H1 (cell line): ENCODE measurements around the gene TAOK2. TPM values are rescaled to one million over a fixed set of nuclear protein-coding genes. Genes with fewer than 3 reads are reported as not detected.

Source experiments
- CTCF ChIA-PET: fragments of 300-600 bp; sonication (Branson Sonifier 250); formaldehyde crosslinking; loops from one replicate; lab custom pipeline; 2021; ENCODE audit not compliant: partially characterized antibody; lab: Charles Lee
- POLR2A ChIA-PET: fragments of 300-600 bp; sonication (Branson Sonifier 250); formaldehyde crosslinking; loops from one replicate; lab custom pipeline; 2021; ENCODE audit warnings: inconsistent platforms; ENCODE audit not compliant: partially characterized antibody; lab: Charles Lee
- DNase-seq, 2 experiments: peaks; one replicate each; pipeline versions ENCODE4 v3.0.0 to v3.0.0-alpha.2; 2010 to 2022; ENCODE audit warnings: low spot score in 2 of 2, low read depth in 1 of 2, mixed read lengths in 1 of 2
- FAIRE-seq: peaks from 2 replicates; lab custom pipeline; 2011; peaks lifted over from hg19 to GRCh38; lab: Jason Lieb, UNC
- H2AFZ ChIP-seq: 2 replicates; pipeline ENCODE4 v1.8.1; 2012; ENCODE audit warnings: low read length, inconsistent platforms
- H2AK5ac ChIP-seq: 2 replicates; pipeline ENCODE4 v1.6.1; 2013; ENCODE audit warnings: low read depth, low read length
- H2BK120ac ChIP-seq: replicated peaks from 2 replicates; pipeline ENCODE3; 2013; ENCODE audit warnings: low read depth, low read length, inconsistent platforms
- H2BK12ac ChIP-seq: 2 replicates; pipeline ENCODE4 v1.6.1; 2013; ENCODE audit warnings: low read depth, low read length
- H2BK15ac ChIP-seq: 2 replicates; pipeline ENCODE4 v1.6.1; 2013; ENCODE audit warnings: low read length
- H2BK20ac ChIP-seq: 2 replicates; pipeline ENCODE4 v1.6.1; 2013; ENCODE audit warnings: low read length
- H2BK5ac ChIP-seq: 2 replicates; pipeline ENCODE4 v1.6.1; 2013; ENCODE audit warnings: low read depth, low read length
- H3K14ac ChIP-seq: 2 replicates; pipeline ENCODE4 v1.6.1; 2013; ENCODE audit warnings: inconsistent platforms; ENCODE audit not compliant: insufficient read length
- H3K18ac ChIP-seq: 2 replicates; pipeline ENCODE4 v1.6.1; 2013; ENCODE audit warnings: low read length; ENCODE audit errors: extremely low read depth
- H3K23ac ChIP-seq: 2 replicates; pipeline ENCODE4 v1.6.1; 2013; ENCODE audit warnings: inconsistent platforms; ENCODE audit not compliant: insufficient read length
- H3K23me2 ChIP-seq: 2 replicates; pipeline ENCODE4 v1.6.1; 2013; ENCODE audit warnings: low read depth, low read length
- H3K27ac ChIP-seq: 2 replicates; pipeline ENCODE4 v1.6.1; 2011; ENCODE audit warnings: low read depth, low read length, inconsistent platforms
- H3K27me3 ChIP-seq, 4 experiments: replicated peaks in 1 of 4; 1 replicate in 1 of 4; 2 replicates in 3 of 4; pipeline versions ENCODE4 v1.6.1 to v1.8.1; 2011 to 2013; ENCODE audit warnings: low read length in 3 of 4, mild to moderate bottlenecking in 3 of 4, inconsistent platforms in 2 of 4, mixed read lengths in 2 of 4, moderate library complexity in 1 of 4; ENCODE audit not compliant: control insufficient read depth in 3 of 4, insufficient read depth in 3 of 4; ENCODE audit errors: extremely low read depth in 1 of 4
- H3K36me3 ChIP-seq, 4 experiments: 2 replicates each; pipeline versions ENCODE4 v1.6.1 to v1.8.1; 2011 to 2013; ENCODE audit warnings: mild to moderate bottlenecking in 4 of 4, low read length in 3 of 4, moderate library complexity in 2 of 4, control low read depth in 1 of 4, inconsistent platforms in 1 of 4; ENCODE audit not compliant: insufficient read depth in 4 of 4, control insufficient read depth in 2 of 4
- H3K4ac ChIP-seq: replicated peaks from 2 replicates; pipeline ENCODE3; 2013; ENCODE audit warnings: low read length, low read depth, mixed read lengths, inconsistent platforms; ENCODE audit not compliant: insufficient read length
- H3K4me1 ChIP-seq, 4 experiments: replicated peaks in 1 of 4; 1 replicate in 1 of 4; 2 replicates in 3 of 4; pipeline versions ENCODE4 v1.6.1 to v1.8.1; 2011 to 2013; ENCODE audit warnings: low read length in 3 of 4, inconsistent platforms in 2 of 4, mixed read lengths in 1 of 4; ENCODE audit not compliant: insufficient read depth in 4 of 4, control insufficient read depth in 3 of 4
- H3K4me2 ChIP-seq, 2 experiments: 2 replicates each; pipeline versions ENCODE4 v1.6.1 to v1.8.1; 2011 to 2013; ENCODE audit warnings: low read depth in 2 of 2, low read length in 2 of 2, control low read depth in 1 of 2, inconsistent platforms in 1 of 2, mild to moderate bottlenecking in 1 of 2; ENCODE audit not compliant: insufficient read depth in 1 of 2
- H3K4me3 ChIP-seq, 4 experiments: fragments of 200-600, 300-600 bp in 1 of 4; sonication (generic), shearing (Covaris generic), sonication (Bioruptor Twin) in 1 of 4; 2 replicates each; pipeline versions ENCODE4 v1.5.1 to v1.8.1; 2011 to 2016; ENCODE audit warnings: low read length in 4 of 4, low read depth in 3 of 4, control low read depth in 2 of 4, inconsistent platforms in 2 of 4, mild to moderate bottlenecking in 2 of 4, mixed read lengths in 1 of 4, moderate library complexity in 1 of 4; ENCODE audit not compliant: insufficient read depth in 2 of 4; ENCODE audit errors: extremely low read depth in 1 of 4
- H3K56ac ChIP-seq: replicated peaks from 2 replicates; pipeline ENCODE3; 2013; ENCODE audit warnings: low read depth, mild to moderate bottlenecking, mixed read lengths, low read length, inconsistent platforms; ENCODE audit not compliant: insufficient read length
- H3K79me1 ChIP-seq: 2 replicates; pipeline ENCODE4 v1.6.1; 2013; ENCODE audit warnings: low read depth, low read length, control low read depth
- H3K79me2 ChIP-seq, 2 experiments: 2 replicates each; pipeline versions ENCODE4 v1.6.1 to v1.8.1; 2012 to 2013; ENCODE audit warnings: low read length in 2 of 2, mild to moderate bottlenecking in 2 of 2, inconsistent platforms in 1 of 2; ENCODE audit not compliant: insufficient read depth in 2 of 2, control insufficient read depth in 1 of 2
- H3K9ac ChIP-seq, 4 experiments: replicated peaks in 1 of 4; 1 replicate in 1 of 4; 2 replicates in 3 of 4; pipeline versions ENCODE4 v1.6.1 to v1.8.1; 2011 to 2013; ENCODE audit warnings: low read depth in 3 of 4, low read length in 3 of 4, control low read depth in 2 of 4, mild to moderate bottlenecking in 2 of 4, moderate library complexity in 2 of 4, inconsistent platforms in 1 of 4; ENCODE audit errors: extremely low read depth in 1 of 4
- H3K9me3 ChIP-seq, 2 experiments: 2 replicates each; pipeline versions ENCODE4 v1.6.1 to v1.8.1; 2012 to 2013; ENCODE audit warnings: mild to moderate bottlenecking in 2 of 2, moderate library complexity in 2 of 2, control low read depth in 1 of 2, inconsistent platforms in 1 of 2, low read depth in 1 of 2, low read length in 1 of 2, mixed read lengths in 1 of 2; ENCODE audit not compliant: insufficient read depth in 2 of 2
- H4K20me1 ChIP-seq, 2 experiments: replicated peaks in 1 of 2; 2 replicates each; pipeline versions ENCODE3 to v1.8.1; 2011 to 2013; ENCODE audit warnings: inconsistent platforms in 2 of 2, low read length in 2 of 2, mild to moderate bottlenecking in 1 of 2; ENCODE audit not compliant: insufficient read depth in 2 of 2, control insufficient read depth in 1 of 2
- H4K5ac ChIP-seq: 2 replicates; pipeline ENCODE4 v1.6.1; 2013; ENCODE audit warnings: low read length, low read depth, mixed read lengths, inconsistent platforms; ENCODE audit not compliant: insufficient read length
- H4K8ac ChIP-seq: 2 replicates; pipeline ENCODE4 v1.8.0; 2013; ENCODE audit warnings: mild to moderate bottlenecking, moderate library complexity, low read length, inconsistent platforms; ENCODE audit not compliant: insufficient read depth; ENCODE audit errors: extremely low read depth
- H4K91ac ChIP-seq: replicated peaks from 2 replicates; pipeline ENCODE3; 2013; ENCODE audit warnings: low read length, mixed read lengths, inconsistent platforms; ENCODE audit not compliant: insufficient read length
- EP300 ChIP-seq, 2 experiments: IDR thresholded peaks; 1 replicate in 1 of 2; 2 replicates in 1 of 2; pipeline ENCODE4 v1.6.1; 2011 to 2012; ENCODE audit warnings: low read depth in 2 of 2, low read length in 2 of 2, mild to moderate bottlenecking in 2 of 2, borderline replicate concordance in 1 of 2, inconsistent platforms in 1 of 2, moderate library complexity in 1 of 2
- WGBS, 2 experiments: shearing (Covaris generic) in 1 of 2; methylation state at CpG; one replicate each; pipeline versions ENCODE4 v1.1.6 to v1.1.7; 2013 to 2015; ENCODE audit warnings: low lambda C conversion rate in 2 of 2, mixed read lengths in 2 of 2, inconsistent platforms in 1 of 2, low coverage in 1 of 2, missing lambda C conversion rate in 1 of 2; ENCODE audit not compliant: insufficient replicate concordance in 2 of 2, insufficient coverage in 1 of 2, insufficient read length in 1 of 2; ENCODE audit errors: extremely low coverage in 1 of 2, missing lambda C conversion rate in 1 of 2; 5-methylcytosine and 5-hydroxymethylcytosine counted together
- polyA plus RNA-seq, 7 experiments: library from polyadenylated mRNA; depleted of rRNA in 3 of 7; stranded (reverse) in 5 of 7; unstranded in 2 of 7; fragments of >200 nt in 5 of 7; fragments of 200-250 nt in 2 of 7; gene quantifications; 1 replicate in 5 of 7; 2 replicates in 1 of 7; 4 replicates in 1 of 7; pipeline versions ENCODE4 v1.2.1 to v1.2.3, GENCODE V29; 2011 to 2013; ENCODE audit warnings: missing spikeins in 2 of 7, mixed read lengths in 2 of 7
- total RNA-seq: library from RNA; stranded (reverse); fragmentation: NEBNext Ultra II Directional; extraction: Animal tissue kit (Norgen Biotek cat#: 25700); gene quantifications from 2 replicates; pipeline ENCODE4 v1.2.1, GENCODE V29; 2021

Gene TAOK2
- total and polyA plus RNA-seq, 2 of the 8 experiments (the other 6 are each of a cell fraction or from before 2014, with no cell fraction given): 13.5 to 32.6 TPM

DNA sequence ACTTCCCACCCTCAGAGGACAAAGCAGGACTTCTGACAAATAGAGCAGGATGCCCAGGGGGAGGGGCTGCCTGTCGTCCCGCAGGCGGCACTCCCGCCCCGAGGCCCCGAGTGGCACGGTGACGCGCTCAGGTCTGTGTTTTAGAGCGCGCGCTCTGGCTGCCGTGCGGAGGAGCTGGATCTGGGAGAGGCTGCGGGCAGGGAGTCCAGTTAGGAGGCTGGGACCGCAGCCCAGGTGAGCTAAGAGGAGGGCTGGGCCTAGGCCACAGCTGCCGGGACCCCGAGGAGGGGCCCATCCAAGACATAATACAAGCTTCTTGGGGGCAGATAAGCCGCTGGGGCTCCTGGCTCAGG is 30.7 kb downstream of the TAOK2 start:
- Histone ChIP-seq H3K4ac (no peak overlapping the region), H3K4me1 (peaks cover 0 to 15% (median 6%) of the 10 kb centered on the region in 4 experiments; a peak in 5 of 7 replicates), H3K79me1 (no peaks in the 10 kb centered on the region; the same call in 1 of the 2 replicates), H2BK15ac (no peak overlapping the region), H3K9me3 (no peaks in the 10 kb centered on the region), H3K4me2 (no peak overlapping the region), H3K4me3 (no peak overlapping the region), H2BK5ac (no peak overlapping the region), H4K20me1 (peaks cover 3 to 10% of the 10 kb centered on the region in 2 experiments), H2BK12ac (no peak overlapping the region), H2BK120ac (no peak overlapping the region), H3K79me2 (no peaks in the 10 kb centered on the region), H4K8ac (no peak overlapping the region), H3K27ac (no peak overlapping the region), H3K23ac (no peak overlapping the region), H4K5ac (no peak overlapping the region), H3K56ac (no peak overlapping the region), H3K18ac (no peak overlapping the region), H3K14ac (no peak overlapping the region), H2AK5ac (no peak overlapping the region), H4K91ac (no peak overlapping the region), H3K23me2 (no peaks in the 10 kb centered on the region), H3K27me3 (peaks cover 0 to 4% (median under 1%) of the 10 kb centered on the region in 4 experiments; a peak in 3 of 7 replicates), H2AFZ (no peak overlapping the region), H3K9ac (no peak overlapping the region), H2BK20ac (no peak overlapping the region), H3K36me3 (peaks cover 0 to 10% (median 6%) of the 10 kb centered on the region in 4 experiments; a peak in 6 of 8 replicates)
- WGBS, 2 experiments: 95% methylated on average over 18 of the region's 19 CpGs; no CpG with 5 or more reads in 1 of the 2 experiments
- no peak for TF ChIP-seq EP300 (IDR thresholded peaks at IDR 0.05; ENCODE audit: borderline replicate concordance in 1 of 2, low read depth in 2 of 2, low read length in 2 of 2)
- ChIA-PET CTCF (interaction anchor here (0.7 to 2.8 kb wide), 12 partner anchors 10 to 116 kb away, joined by 3 to 11 read pairs (median 6); partner anchors contain the start of gene C16orf92), POLR2A (interaction anchor here (0.6 to 4.9 kb wide), 9 partner anchors 9 to 191 kb away, joined by 3 to 34 read pairs (median 4); partner anchors contain the start of genes ASPHD1, HIRIP3 and INO80E)
- DNase-seq (no peak), FAIRE-seq (no peak)
